Putamen (tissue), 1 donor: ENCODE results near the gene PRR35.

Experiments used
- DNase-seq: peaks from one replicate; pipeline ENCODE4 v3.0.0-alpha.2; 2016; ENCODE audit warnings: low spot score

Gene PRR35

GRCh38 chr16:549544-550263, 10.5 kb upstream of the PRR35 start:
- DNase-seq, result no peak

- no peak for DNase-seq
Measured at GRCh38 chr16:551210-551609, 9.0 kb upstream of the PRR35 start.

- DNase-seq, result no peak
Measured at GRCh38 chr16:552171-552570, 8.0 kb upstream of the PRR35 start.

GRCh38 chr16:553601-554296, 6.4 kb upstream of the PRR35 start:
- DNase-seq, result no peak

- no peak for DNase-seq
Measured at GRCh38 chr16:554297-554621, 5.9 kb upstream of the PRR35 start.

- DNase-seq, result no peak
Measured at GRCh38 chr16:554640-555365, 5.4 kb upstream of the PRR35 start.

GRCh38 chr16:555528-556473, 4.4 kb upstream of the PRR35 start:
- DNase-seq, result no peak

GRCh38 chr16:556474-557173, 3.6 kb upstream of the PRR35 start:
- DNase-seq, result no peak

GRCh38 chr16:557463-558297, 2.5 kb upstream of the PRR35 start:
- no peak for DNase-seq

- no peak for DNase-seq
Measured at GRCh38 chr16:558298-559020, 1.7 kb upstream of the PRR35 start.

- DNase-seq, result no peak
Measured at GRCh38 chr16:559021-559380, 1.2 kb upstream of the PRR35 start.

GRCh38 chr16:559411-560203, 587 bp upstream of the PRR35 start:
- no peak for DNase-seq

- DNase-seq, result no peak
Measured at GRCh38 chr16:560701-561412, 663 bp downstream of the PRR35 start.

- no peak for DNase-seq
Measured at GRCh38 chr16:561413-561794, 1.2 kb downstream of the PRR35 start.

GRCh38 chr16:561957-562938, 2.1 kb downstream of the PRR35 start:
- DNase-seq, result no peak

- no peak for DNase-seq
Measured at GRCh38 chr16:563072-563644, 3.0 kb downstream of the PRR35 start.
